Prostate gland (tissue), 2 donors: ENCODE results near the gene BECN2.

Experiments used
- CTCF ChIP-seq, 4 experiments: fragments of 200-600 bp in 2 of 4; fragments of 450-650 bp in 2 of 4; sonication (generic) in 2 of 4; IDR thresholded peaks; 1 replicate in 3 of 4; 2 replicates in 1 of 4; pipeline ENCODE4 v1.5.1; 2016 to 2019; ENCODE audit warnings: antibody characterized with exemption in 4 of 4, mild to moderate bottlenecking in 2 of 4, moderate library complexity in 2 of 4
- POLR2A ChIP-seq: fragments of 450-650 bp; IDR thresholded peaks from one replicate; pipeline ENCODE4 v1.6.1; 2016; ENCODE audit warnings: antibody characterized with exemption, mild to moderate bottlenecking
- POLR2AphosphoS5 ChIP-seq: sonication (generic); formaldehyde crosslinking; IDR thresholded peaks from one replicate; pipeline ENCODE4 v1.6.1; 2017; ENCODE audit warnings: antibody characterized with exemption

GRCh38 chr1:241976229-241976628 is 18.7 kb downstream of the BECN2 start:
- no peak for TF ChIP-seq POLR2A
- TF ChIP-seq CTCF (IDR thresholded peaks at IDR 0.05) = no peak
- TF ChIP-seq POLR2AphosphoS5 = no peak
